Neural cell (in vitro differentiated cells): Measurements from ENCODE around the gene BTN2A1.

ENCODE experiments used
- CTCF ChIP-seq: fragments of 450-650 bp; IDR thresholded peaks from 2 replicates; pipeline ENCODE4 v1.5.1; 2014; ENCODE audit warnings: antibody characterized with exemption, mild to moderate bottlenecking, moderate library complexity; ENCODE audit not compliant: poor library complexity, severe bottlenecking
- EZH2 ChIP-seq: fragments of 200-600, 300-800 bp; shearing (Covaris generic), sonication (generic); IDR thresholded peaks from 2 replicates; pipeline ENCODE4 v1.6.1; 2014; ENCODE audit warnings: antibody characterized with exemption, low read length, borderline replicate concordance, mild to moderate bottlenecking; ENCODE audit not compliant: insufficient read depth, poor library complexity, severe bottlenecking
- POLR2AphosphoS5 ChIP-seq: IDR thresholded peaks from 2 replicates; pipeline ENCODE4 v1.6.1; 2012
- TAF1 ChIP-seq: IDR thresholded peaks from 2 replicates; pipeline ENCODE4 v1.6.1; 2012; ENCODE audit warnings: low read depth

- TF ChIP-seq CTCF = no peak
- no peak for TF ChIP-seq POLR2AphosphoS5
- no peak for TF ChIP-seq TAF1
- TF ChIP-seq EZH2 = no peak
These were observed 25.0 kb upstream of the BTN2A1 start for GRCh38 chr6:26432627-26433201.
